ENCODE results near the gene ZNF189. TPM values are rescaled to one million over a fixed set of nuclear protein-coding genes. Genes with fewer than 3 reads are reported as not detected.

ZNF189 gene
- polyA plus RNA-seq, 3 donors = 0.72 to 1.8 (median 1.2) TPM

- no CpG with 5 or more reads among the region's 2 CpGs for WGBS (ENCODE audit: insufficient coverage)
- Histone ChIP-seq H4K20me1 (ENCODE audit: insufficient read depth, low read length) (no peaks in the 10 kb centered on the region), H3K4me3 (replicated peaks in 1 of 3; ENCODE audit: low read depth in 2 of 3, low read length in 3 of 3) (no peak overlapping the region), H3K9ac (ENCODE audit: insufficient read depth, low read length, poor library complexity, severe bottlenecking) (no peak overlapping the region), H2AFZ (ENCODE audit: insufficient read depth, low read depth, low read length, poor library complexity, severe bottlenecking) (no peak overlapping the region), H3K27me3 (ENCODE audit: control insufficient read depth in 2 of 2, insufficient read depth in 2 of 2, low read length in 2 of 2) (no peaks in the 10 kb centered on the region), H3K27ac (ENCODE audit: low read depth in 1 of 2, low read length in 2 of 2) (no peak overlapping the region), H3K4me2 (replicated peaks; ENCODE audit: extremely low read depth, low read length, poor library complexity, severe bottlenecking) (no peak overlapping the region), H3K79me2 (ENCODE audit: insufficient read depth, low read length) (no peaks in the 10 kb centered on the region), H3K4me1 (ENCODE audit: control insufficient read depth in 1 of 2, insufficient read depth in 2 of 2, low read length in 2 of 2) (no peaks in the 10 kb centered on the region), H3K9me3 (replicated peaks in 1 of 2; ENCODE audit: control insufficient read depth in 1 of 2, insufficient read depth in 1 of 2, low read length in 2 of 2) (peaks cover 6 to 13% of the 10 kb centered on the region in 2 donors), H3K36me3 (replicated peaks in 1 of 2; ENCODE audit: control insufficient read depth in 1 of 2, insufficient read depth in 2 of 2, low read length in 2 of 2) (no peaks in the 10 kb centered on the region)
- no peaks in the 10 kb centered on the region for H3K4me1 Mint-ChIP-seq
- H3K4me3 Mint-ChIP-seq = no peak overlapping the region
- H3K9me3 Mint-ChIP-seq = peaks cover 0 to 18% (median 5%) of the 10 kb centered on the region in 7 donors
- intact Hi-C loops (cut with micrococcal nuclease) = no loop called here
- no peak for TF ChIP-seq CTCF (IDR thresholded peaks at IDR 0.05)
- peaks cover 0 to 1% (median 0%) of the 10 kb centered on the region in 3 donors for H3K27me3 Mint-ChIP-seq (ENCODE audit: low read depth in 3 of 3)
- no peaks in the 10 kb centered on the region for H3K36me3 Mint-ChIP-seq
- H3K27ac Mint-ChIP-seq = no peak overlapping the region
- no peak for DNase-seq
Observed at GRCh38 chr9:101419863-101420262, 21.2 kb downstream of the ZNF189 start.

- 91% methylated on average over 4 of the region's 5 CpGs for WGBS (ENCODE audit: insufficient coverage)
- Mint-ChIP-seq H3K36me3 (no peaks in the 10 kb centered on the region), H3K4me1 (no peaks in the 10 kb centered on the region), H3K27me3 (ENCODE audit: low read depth in 3 of 3) (peaks cover 0 to 1% (median 0%) of the 10 kb centered on the region in 3 donors), H3K4me3 (no peak overlapping the region), H3K27ac (no peak overlapping the region), H3K9me3 (peaks cover 0 to 15% (median 3%) of the 10 kb centered on the region in 7 donors)
- no peaks in the 10 kb centered on the region for H3K4me1 ChIP-seq (ENCODE audit: control insufficient read depth in 1 of 2, insufficient read depth in 2 of 2, low read length in 2 of 2)
- H4K20me1 ChIP-seq (ENCODE audit: insufficient read depth, low read length) = no peaks in the 10 kb centered on the region
- H3K79me2 ChIP-seq (ENCODE audit: insufficient read depth, low read length) = no peaks in the 10 kb centered on the region
- H3K9ac ChIP-seq (ENCODE audit: insufficient read depth, low read length, poor library complexity, severe bottlenecking) = no peak overlapping the region
- no peak overlapping the region for H3K4me3 ChIP-seq (replicated peaks in 1 of 3; ENCODE audit: low read depth in 2 of 3, low read length in 3 of 3)
- H3K9me3 ChIP-seq (replicated peaks in 1 of 2; ENCODE audit: control insufficient read depth in 1 of 2, insufficient read depth in 1 of 2, low read length in 2 of 2) = no peaks in the 10 kb centered on the region
- H2AFZ ChIP-seq (ENCODE audit: insufficient read depth, low read depth, low read length, poor library complexity, severe bottlenecking) = no peak overlapping the region
- H3K4me2 ChIP-seq (replicated peaks; ENCODE audit: extremely low read depth, low read length, poor library complexity, severe bottlenecking) = no peak overlapping the region
- H3K36me3 ChIP-seq (replicated peaks in 1 of 2; ENCODE audit: control insufficient read depth in 1 of 2, insufficient read depth in 2 of 2, low read length in 2 of 2) = no peaks in the 10 kb centered on the region
- intact Hi-C loops (cut with micrococcal nuclease) = no loop called here
- peaks cover 0 to 2% of the 10 kb centered on the region in 2 donors for H3K27me3 ChIP-seq (ENCODE audit: control insufficient read depth in 2 of 2, insufficient read depth in 2 of 2, low read length in 2 of 2)
- DNase-seq = no peak
- no peak for TF ChIP-seq CTCF (IDR thresholded peaks at IDR 0.05)
- H3K27ac ChIP-seq (ENCODE audit: low read depth in 1 of 2, low read length in 2 of 2) = no peak overlapping the region
Observed at GRCh38 chr9:101421653-101422065, 23.0 kb downstream of the ZNF189 start.

All from CD14-positive monocyte (primary cell).